ENCODE results near the gene CIAO2A.

DNA sequence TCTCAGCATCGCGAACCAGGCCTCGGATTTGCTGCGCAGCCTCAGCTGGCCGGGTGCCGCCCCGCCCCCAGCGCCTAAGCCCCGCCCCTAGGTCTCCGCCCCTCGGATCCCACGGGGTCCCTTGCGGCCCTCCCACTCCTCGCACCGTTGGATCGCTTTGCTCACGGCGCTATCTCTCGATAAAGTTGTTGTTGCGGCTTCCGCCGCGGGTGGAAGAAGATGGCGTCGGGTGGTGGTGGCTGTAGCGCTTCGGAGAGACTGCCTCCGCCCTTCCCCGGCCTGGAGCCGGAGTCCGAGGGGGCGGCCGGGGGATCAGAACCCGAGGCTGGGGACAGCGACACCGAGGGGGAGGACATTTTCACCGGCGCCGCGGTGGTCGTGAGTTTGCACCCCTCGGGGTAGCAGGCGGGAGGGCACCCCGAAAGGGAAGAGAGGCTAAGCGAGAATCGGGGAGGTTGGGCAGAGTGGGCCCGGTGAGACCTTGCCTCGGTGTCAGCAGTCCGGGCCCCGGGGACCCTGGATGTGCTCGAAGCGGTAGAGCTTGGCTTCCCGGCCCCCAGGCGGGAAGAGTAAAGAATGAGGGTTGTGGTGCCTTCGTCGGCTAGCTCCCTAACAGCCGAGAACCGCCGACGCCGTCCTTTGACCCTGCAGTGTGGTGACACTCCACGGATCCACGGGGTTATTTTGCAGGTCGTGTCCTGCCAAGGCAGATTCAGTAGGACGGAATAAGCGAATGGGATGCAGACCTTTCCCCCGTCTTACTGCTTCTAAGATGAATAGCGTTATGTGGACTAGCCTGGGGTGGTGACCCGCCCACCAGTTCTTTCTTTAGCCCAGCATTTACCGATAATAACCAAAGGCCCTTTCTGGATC, 2.4 kb upstream of the CIAO2A start, which contains the start of gene SNX1:
- TF ChIP-seq, protein P1, sequence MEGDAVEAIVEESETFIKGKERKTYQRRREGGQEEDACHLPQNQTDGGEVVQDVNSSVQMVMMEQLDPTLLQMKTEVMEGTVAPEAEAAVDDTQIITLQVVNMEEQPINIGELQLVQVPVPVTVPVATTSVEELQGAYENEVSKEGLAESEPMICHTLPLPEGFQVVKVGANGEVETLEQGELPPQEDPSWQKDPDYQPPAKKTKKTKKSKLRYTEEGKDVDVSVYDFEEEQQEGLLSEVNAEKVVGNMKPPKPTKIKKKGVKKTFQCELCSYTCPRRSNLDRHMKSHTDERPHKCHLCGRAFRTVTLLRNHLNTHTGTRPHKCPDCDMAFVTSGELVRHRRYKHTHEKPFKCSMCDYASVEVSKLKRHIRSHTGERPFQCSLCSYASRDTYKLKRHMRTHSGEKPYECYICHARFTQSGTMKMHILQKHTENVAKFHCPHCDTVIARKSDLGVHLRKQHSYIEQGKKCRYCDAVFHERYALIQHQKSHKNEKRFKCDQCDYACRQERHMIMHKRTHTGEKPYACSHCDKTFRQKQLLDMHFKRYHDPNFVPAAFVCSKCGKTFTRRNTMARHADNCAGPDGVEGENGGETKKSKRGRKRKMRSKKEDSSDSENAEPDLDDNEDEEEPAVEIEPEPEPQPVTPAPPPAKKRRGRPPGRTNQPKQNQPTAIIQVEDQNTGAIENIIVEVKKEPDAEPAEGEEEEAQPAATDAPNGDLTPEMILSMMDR (IDR thresholded peaks at IDR 0.05; ENCODE audit: insufficient read depth, low read depth, low read length) = no peak
- TF ChIP-seq EZH2 (IDR thresholded peaks at IDR 0.05; ENCODE audit: insufficient read depth, low read length) = no peak
